ENCODE data around the gene PPP4R3C. TPM values are rescaled to one million over a fixed set of nuclear protein-coding genes. Genes with fewer than 3 reads are reported as not detected.
"Not testable (repeated sequence)": the region's sequence is repeated elsewhere in the genome, so short reads cannot be mapped to it uniquely, and the experiment has no call there.

The PPP4R3C gene
- total RNA-seq (ENCODE audit: unreplicated experiment): not detected
- long read RNA-seq: 0 reads

DNA sequence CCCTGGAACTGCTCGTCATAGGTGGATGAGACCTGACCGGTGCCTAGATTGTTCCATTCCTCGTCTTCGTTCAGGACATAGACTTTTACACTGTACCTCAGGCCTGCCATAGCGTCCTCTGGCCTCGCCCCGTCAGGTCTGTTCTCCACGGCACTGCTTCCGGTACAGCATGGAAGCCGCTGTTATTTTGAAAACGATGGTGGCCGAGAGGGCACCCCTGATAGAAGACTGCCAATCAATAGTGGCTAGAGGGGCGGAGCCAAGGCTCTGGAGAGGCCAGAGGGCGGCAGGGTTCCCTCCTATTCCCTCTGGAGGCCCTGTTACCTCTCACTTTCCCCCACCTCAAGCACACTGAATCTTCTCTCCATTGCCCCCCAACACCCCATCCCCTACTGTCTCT lies at the start of gene PPP4R3C:
Gene PPP4R3C (minus strand): TSS at position 155 of the 400 bp plus-strand sequence. CDS start 45 bp downstream, at position 110.
- Mint-ChIP-seq H3K27ac (ENCODE audit: unreplicated experiment) (no peak within 1 kb of the TSS), H3K9me3 (ENCODE audit: unreplicated experiment) (no peaks in the 10 kb centered on the region), H3K4me1 (ENCODE audit: unreplicated experiment) (no peaks in the 10 kb centered on the region), H3K36me3 (ENCODE audit: low read depth, unreplicated experiment) (no peaks in the 10 kb centered on the region), H3K4me3 (ENCODE audit: unreplicated experiment) (no peak within 1 kb of the TSS), H3K27me3 (ENCODE audit: unreplicated experiment) (no peaks in the 10 kb centered on the region)
- TF ChIP-seq CTCF (IDR thresholded peaks at IDR 0.05; ENCODE audit: unreplicated experiment): no peak
- no peak for DNase-seq (ENCODE audit: low spot score)

GRCh38 chrX:27491397-27491796 lies 28.3 kb upstream of the PPP4R3C start:
- no peak overlapping the region for H3K27ac Mint-ChIP-seq (ENCODE audit: unreplicated experiment)
- no peaks in the 10 kb centered on the region for H3K4me1 Mint-ChIP-seq (ENCODE audit: unreplicated experiment)
- DNase-seq (ENCODE audit: low spot score): no peak

GRCh38 chrX:27466051-27466450 lies 2.9 kb upstream of the PPP4R3C start:
- no peak for TF ChIP-seq CTCF (IDR thresholded peaks at IDR 0.05; ENCODE audit: unreplicated experiment)
- Mint-ChIP-seq H3K36me3 (ENCODE audit: low read depth, unreplicated experiment) (no peaks in the 10 kb centered on the region), H3K9me3 (ENCODE audit: unreplicated experiment) (no peaks in the 10 kb centered on the region), H3K4me1 (ENCODE audit: unreplicated experiment) (no peaks in the 10 kb centered on the region), H3K4me3 (ENCODE audit: unreplicated experiment) (no peak overlapping the region), H3K27me3 (ENCODE audit: unreplicated experiment) (no peaks in the 10 kb centered on the region), H3K27ac (ENCODE audit: unreplicated experiment) (no peak overlapping the region)
- DNase-seq (ENCODE audit: low spot score): no peak

More at GRCh38 chrX:27491397-27491796, 28.3 kb upstream of the PPP4R3C start:
- H3K36me3 Mint-ChIP-seq (ENCODE audit: low read depth, unreplicated experiment): no peaks in the 10 kb centered on the region
- no peak for TF ChIP-seq CTCF (IDR thresholded peaks at IDR 0.05; ENCODE audit: unreplicated experiment)
- no peak overlapping the region for H3K4me3 Mint-ChIP-seq (ENCODE audit: unreplicated experiment)
- no peaks in the 10 kb centered on the region for H3K9me3 Mint-ChIP-seq (ENCODE audit: unreplicated experiment)
- H3K27me3 Mint-ChIP-seq (ENCODE audit: unreplicated experiment): no peaks in the 10 kb centered on the region

GRCh38 chrX:27465036-27465435 lies 1.9 kb upstream of the PPP4R3C start:
- Mint-ChIP-seq H3K27ac (ENCODE audit: unreplicated experiment) (no peak overlapping the region), H3K9me3 (ENCODE audit: unreplicated experiment) (no peaks in the 10 kb centered on the region), H3K27me3 (ENCODE audit: unreplicated experiment) (no peaks in the 10 kb centered on the region)

GRCh38 chrX:27459129-27459528 lies 4.0 kb downstream of the PPP4R3C start:
- H3K4me1 Mint-ChIP-seq (ENCODE audit: unreplicated experiment); DNase-seq (ENCODE audit: low spot score); H3K36me3 Mint-ChIP-seq (ENCODE audit: low read depth, unreplicated experiment); H3K4me3 Mint-ChIP-seq (ENCODE audit: unreplicated experiment); H3K27ac Mint-ChIP-seq (ENCODE audit: unreplicated experiment); H3K27me3 Mint-ChIP-seq (ENCODE audit: unreplicated experiment); H3K9me3 Mint-ChIP-seq (ENCODE audit: unreplicated experiment): not testable (repeated sequence)

More at GRCh38 chrX:27465036-27465435, 1.9 kb upstream of the PPP4R3C start:
- Mint-ChIP-seq H3K36me3 (ENCODE audit: low read depth, unreplicated experiment) (no peaks in the 10 kb centered on the region), H3K4me3 (ENCODE audit: unreplicated experiment) (no peak overlapping the region), H3K4me1 (ENCODE audit: unreplicated experiment) (no peaks in the 10 kb centered on the region)
- no peak for DNase-seq (ENCODE audit: low spot score)
- TF ChIP-seq CTCF (IDR thresholded peaks at IDR 0.05; ENCODE audit: unreplicated experiment): no peak

- DNase-seq (ENCODE audit: low spot score); H3K4me3 Mint-ChIP-seq (ENCODE audit: unreplicated experiment); H3K36me3 Mint-ChIP-seq (ENCODE audit: low read depth, unreplicated experiment); H3K27me3 Mint-ChIP-seq (ENCODE audit: unreplicated experiment); H3K4me1 Mint-ChIP-seq (ENCODE audit: unreplicated experiment); H3K27ac Mint-ChIP-seq (ENCODE audit: unreplicated experiment); H3K9me3 Mint-ChIP-seq (ENCODE audit: unreplicated experiment): not testable (repeated sequence)
Observed at GRCh38 chrX:27458544-27458943, 4.6 kb downstream of the PPP4R3C start.

Measured in endothelial cell (in vitro differentiated cells).